Body of pancreas (tissue), 4 donors: ENCODE data around the gene OXLD1. TPM values are rescaled to one million over a fixed set of nuclear protein-coding genes. Genes with fewer than 3 reads are reported as not detected.

Experiments
- ATAC-seq: fragments of 150-250 bp; one replicate; pipeline ENCODE4 v1.9.1; 2016
- DNase-seq, 4 donors: peaks; one replicate each; pipeline ENCODE4 v3.0.0-alpha.2; 2019
- H3K27ac ChIP-seq, 4 donors: fragments of 200-600 bp; sonication (generic); 1 replicate in 3 of 4; 2 replicates in 1 of 4; pipeline versions ENCODE4 v1.5.1 to v1.6.1; 2016 to 2019; ENCODE audit warnings: mild to moderate bottlenecking in 1 of 4, mixed read lengths in 1 of 4, moderate library complexity in 1 of 4
- H3K27me3 ChIP-seq, 2 donors: fragments of 200-600 bp; sonication (generic); one replicate each; pipeline ENCODE4 v1.6.0; 2016; ENCODE audit warnings: mild to moderate bottlenecking in 1 of 2
- H3K36me3 ChIP-seq, 2 donors: fragments of 200-600 bp; sonication (generic); replicated peaks in 1 of 2; 2 replicates each; pipeline ENCODE4 v1.5.1; 2016; ENCODE audit warnings: low read depth in 2 of 2; ENCODE audit not compliant: insufficient read depth in 1 of 2
- H3K4me1 ChIP-seq: fragments of 200-600 bp; sonication (generic); one replicate; pipeline ENCODE4 v1.6.0; 2016
- H3K4me3 ChIP-seq, 2 donors: fragments of 200-600 bp; sonication (generic); 1 replicate in 1 of 2; 2 replicates in 1 of 2; pipeline ENCODE4 v1.5.1; 2016 to 2019
- H3K9me3 ChIP-seq, 3 donors: fragments of 200-600 bp; sonication (generic); 1 replicate in 2 of 3; 2 replicates in 1 of 3; pipeline ENCODE4 v1.5.1; 2016
- POLR2A ChIP-seq, 3 donors: fragments of 450-650 bp; IDR thresholded peaks; one replicate each; pipeline ENCODE4 v1.6.1; 2016; ENCODE audit warnings: antibody characterized with exemption in 3 of 3, mild to moderate bottlenecking in 2 of 3
- WGBS, 2 donors: methylation state at CpG; one replicate each; pipeline ENCODE4 v1.1.5; 2017; 5-methylcytosine and 5-hydroxymethylcytosine counted together
- intact Hi-C: fragments of 100-400 bp; cut with DNase I; formaldehyde crosslinking; loops from one replicate; pipeline ENCODE4 v1.15.1; 2023
- total RNA-seq, 2 donors: library from RNA; depleted of rRNA; stranded (reverse); fragments of >200 nt; gene quantifications; one replicate each; pipeline ENCODE4 v1.1.0, GENCODE V29; 2016
- TF ChIP-seq, protein P1 (sequence below), 7 experiments: fragments of 450-650 bp in 4 of 7; fragments of 200-600 bp in 3 of 7; sonication (generic) in 3 of 7; IDR thresholded peaks; one replicate each; pipeline ENCODE4 v1.5.1; 2016 to 2019; ENCODE audit warnings: antibody characterized with exemption in 7 of 7

Gene OXLD1
- total RNA-seq, 2 donors from 2014 or later: 18.1 to 23.3 TPM

DNA sequence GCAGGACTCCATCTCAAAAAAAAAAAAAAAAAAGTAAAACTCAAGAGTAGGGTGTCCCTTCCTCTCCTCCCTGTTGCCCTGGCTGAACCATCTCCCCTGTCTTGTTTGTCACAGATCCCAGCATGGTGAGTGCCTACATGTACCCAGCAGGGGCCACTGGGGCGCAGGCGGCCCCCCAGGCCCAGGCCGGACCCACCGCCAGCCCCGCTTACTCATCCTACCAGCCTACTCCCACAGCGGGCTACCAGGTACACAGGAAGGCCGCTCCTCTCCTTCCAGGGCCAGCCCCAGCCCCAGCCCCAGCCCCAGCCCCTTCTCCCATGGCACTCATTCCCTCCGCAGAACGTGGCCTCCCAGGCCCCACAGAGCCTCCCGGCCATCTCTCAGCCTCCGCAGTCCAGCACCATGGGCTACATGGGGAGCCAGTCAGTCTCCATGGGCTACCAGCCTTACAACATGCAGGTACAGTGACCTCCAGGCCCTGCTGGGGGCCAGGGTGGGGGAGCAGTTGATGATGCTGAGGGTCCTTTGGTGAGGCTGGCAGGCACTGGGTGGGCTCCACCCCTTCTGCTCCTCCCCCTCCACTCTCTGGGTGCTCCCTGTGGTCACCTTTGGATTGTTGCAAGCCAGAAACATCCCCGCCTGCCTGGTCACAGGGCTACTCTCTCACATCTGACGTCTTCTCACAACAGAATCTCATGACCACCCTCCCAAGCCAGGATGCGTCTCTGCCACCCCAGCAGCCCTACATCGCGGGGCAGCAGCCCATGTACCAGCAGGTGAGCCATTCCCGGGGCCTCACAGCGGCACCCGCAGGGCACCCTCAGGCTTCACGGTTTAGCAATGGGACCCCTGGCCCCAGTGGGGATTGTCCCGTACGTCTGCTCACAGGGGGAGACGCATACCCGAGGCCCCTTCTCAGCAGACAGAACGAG lies 34.2 kb upstream of the OXLD1 start:
- Histone ChIP-seq H3K27me3 (no peaks in the 10 kb centered on the region), H3K4me1 (peaks cover 31% of the 10 kb centered on the region), H3K36me3 (peaks cover 9 to 20% of the 10 kb centered on the region in 2 donors), H3K4me3 (no peak overlapping the region), H3K27ac (no peak overlapping the region), H3K9me3 (no peaks in the 10 kb centered on the region)
- DNase-seq: no peak
- WGBS, 2 donors: 83 to 86% methylated on average over 13 to 22 of the region's 25 CpGs
- TF ChIP-seq POLR2A (IDR thresholded peaks at IDR 0.05): no peak
- TF ChIP-seq, protein P1, sequence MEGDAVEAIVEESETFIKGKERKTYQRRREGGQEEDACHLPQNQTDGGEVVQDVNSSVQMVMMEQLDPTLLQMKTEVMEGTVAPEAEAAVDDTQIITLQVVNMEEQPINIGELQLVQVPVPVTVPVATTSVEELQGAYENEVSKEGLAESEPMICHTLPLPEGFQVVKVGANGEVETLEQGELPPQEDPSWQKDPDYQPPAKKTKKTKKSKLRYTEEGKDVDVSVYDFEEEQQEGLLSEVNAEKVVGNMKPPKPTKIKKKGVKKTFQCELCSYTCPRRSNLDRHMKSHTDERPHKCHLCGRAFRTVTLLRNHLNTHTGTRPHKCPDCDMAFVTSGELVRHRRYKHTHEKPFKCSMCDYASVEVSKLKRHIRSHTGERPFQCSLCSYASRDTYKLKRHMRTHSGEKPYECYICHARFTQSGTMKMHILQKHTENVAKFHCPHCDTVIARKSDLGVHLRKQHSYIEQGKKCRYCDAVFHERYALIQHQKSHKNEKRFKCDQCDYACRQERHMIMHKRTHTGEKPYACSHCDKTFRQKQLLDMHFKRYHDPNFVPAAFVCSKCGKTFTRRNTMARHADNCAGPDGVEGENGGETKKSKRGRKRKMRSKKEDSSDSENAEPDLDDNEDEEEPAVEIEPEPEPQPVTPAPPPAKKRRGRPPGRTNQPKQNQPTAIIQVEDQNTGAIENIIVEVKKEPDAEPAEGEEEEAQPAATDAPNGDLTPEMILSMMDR (IDR thresholded peaks at IDR 0.05): no peak
- intact Hi-C loops: no loop called here
- ATAC-seq: no peak

DNA sequence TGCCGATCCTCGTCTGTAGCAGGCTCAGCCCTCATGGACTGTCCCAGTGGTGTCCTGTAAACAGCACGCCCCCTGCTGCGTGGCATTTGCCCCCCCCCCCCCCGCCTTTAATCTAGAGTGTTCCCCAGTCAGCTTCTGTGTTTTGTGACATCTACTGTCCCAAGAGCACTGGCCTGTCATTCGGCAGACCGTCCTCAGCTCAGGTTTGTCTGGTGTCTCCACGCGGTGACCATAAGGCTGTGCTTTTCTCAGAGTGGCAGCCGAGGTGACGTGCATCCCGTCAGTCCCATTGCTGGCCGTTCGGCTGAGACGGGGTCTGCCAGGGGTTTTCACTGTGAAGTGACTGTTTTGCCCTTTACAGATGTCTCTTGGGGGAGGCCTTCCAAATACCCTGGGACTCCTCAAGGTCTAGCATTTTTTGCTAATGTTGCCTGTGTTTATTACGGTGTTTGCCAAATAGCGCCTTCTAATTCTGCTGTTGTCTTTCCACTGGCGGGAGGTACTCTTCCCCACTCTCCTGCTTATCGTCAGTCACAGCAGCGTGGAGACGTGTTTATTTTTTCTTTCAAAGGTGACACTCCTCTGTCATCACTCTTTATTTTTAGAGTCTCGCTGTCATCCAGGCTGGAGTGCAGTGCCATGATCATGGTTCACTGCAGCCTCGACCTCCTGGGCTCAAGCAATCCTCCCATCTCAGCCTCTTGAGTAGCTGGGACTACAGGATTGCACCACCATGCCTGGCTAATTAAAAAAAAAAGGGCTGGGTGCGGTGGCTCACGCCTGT lies 31.0 kb upstream of the OXLD1 start:
- intact Hi-C loops: loop anchor here (10.0 kb wide), 1 partner anchor 423 kb away; no protein-coding TSS in a partner anchor
- no peak for TF ChIP-seq POLR2A (IDR thresholded peaks at IDR 0.05)
- TF ChIP-seq, protein P1 (IDR thresholded peaks at IDR 0.05): no peak
- no peak for ATAC-seq
- H3K36me3 ChIP-seq: peaks cover 9 to 35% of the 10 kb centered on the region in 2 donors
- WGBS, 2 donors: 83 to 95% methylated on average over 11 to 25 of the region's 25 CpGs
- H3K27me3 ChIP-seq: no peaks in the 10 kb centered on the region
- H3K9me3 ChIP-seq: no peaks in the 10 kb centered on the region
- peaks cover 20% of the 10 kb centered on the region for H3K4me1 ChIP-seq
- DNase-seq: no peak
- no peak overlapping the region for H3K27ac ChIP-seq
- H3K4me3 ChIP-seq: no peak overlapping the region

DNA sequence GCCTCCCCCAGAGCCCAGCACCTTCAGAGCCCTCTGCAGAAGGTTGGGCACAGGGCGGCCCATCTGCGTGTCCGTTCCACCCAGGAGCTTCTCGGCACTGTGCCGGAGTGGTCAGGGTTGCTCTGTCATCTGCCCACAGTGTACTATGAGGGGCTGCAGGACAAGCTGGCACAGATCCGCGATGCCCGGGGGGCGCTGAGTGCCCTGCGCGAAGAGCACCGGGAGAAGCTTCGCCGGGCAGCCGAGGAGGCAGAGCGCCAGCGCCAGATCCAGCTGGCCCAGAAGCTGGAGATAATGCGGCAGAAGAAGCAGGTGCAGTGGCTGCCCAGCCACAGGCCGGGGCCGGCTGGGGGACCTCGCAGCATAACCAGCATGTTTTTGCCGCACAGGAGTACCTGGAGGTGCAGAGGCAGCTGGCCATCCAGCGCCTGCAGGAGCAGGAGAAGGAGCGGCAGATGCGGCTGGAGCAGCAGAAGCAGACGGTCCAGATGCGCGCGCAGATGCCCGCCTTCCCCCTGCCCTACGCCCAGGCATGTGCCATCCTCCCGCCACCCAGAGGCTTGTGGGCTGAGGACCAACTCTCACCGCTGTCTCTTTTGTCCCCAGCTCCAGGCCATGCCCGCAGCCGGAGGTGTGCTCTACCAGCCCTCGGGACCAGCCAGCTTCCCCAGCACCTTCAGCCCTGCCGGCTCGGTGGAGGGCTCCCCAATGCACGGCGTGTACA lies 30.0 kb upstream of the OXLD1 start:
- Histone ChIP-seq H3K4me3 (no peak overlapping the region), H3K4me1 (peaks cover 9% of the 10 kb centered on the region), H3K27me3 (no peaks in the 10 kb centered on the region), H3K36me3 (peaks cover 9 to 43% of the 10 kb centered on the region in 2 donors), H3K27ac (no peak overlapping the region), H3K9me3 (no peaks in the 10 kb centered on the region)
- 91 to 95% methylated on average over 22 to 25 of the region's 40 CpGs for WGBS, 2 donors
- TF ChIP-seq, protein P1 (IDR thresholded peaks at IDR 0.05): no peak
- TF ChIP-seq POLR2A (IDR thresholded peaks at IDR 0.05): no peak
- DNase-seq: no peak
- ATAC-seq: no peak
- intact Hi-C loops: loop anchor here (10.0 kb wide), 1 partner anchor 422 kb away; no protein-coding TSS in a partner anchor

DNA sequence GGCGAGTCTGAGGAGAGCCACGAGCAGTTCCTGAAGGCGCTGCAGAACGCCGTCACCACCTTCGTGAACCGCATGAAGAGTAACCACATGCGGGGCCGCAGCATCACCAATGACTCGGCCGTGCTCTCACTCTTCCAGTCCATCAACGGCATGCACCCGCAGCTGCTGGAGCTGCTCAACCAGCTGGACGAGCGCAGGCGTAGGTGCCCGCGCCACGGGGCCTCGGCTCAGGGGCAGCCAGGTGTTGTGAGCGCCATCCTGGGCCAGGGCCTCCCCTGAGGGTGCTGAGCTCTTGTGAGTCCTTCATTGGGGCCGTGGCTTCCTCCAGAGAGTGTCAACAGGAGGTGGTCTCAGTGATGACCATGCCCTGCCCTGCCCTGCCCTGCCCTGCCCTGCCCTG lies 29.4 kb upstream of the OXLD1 start:
- no peak for TF ChIP-seq POLR2A (IDR thresholded peaks at IDR 0.05)
- TF ChIP-seq, protein P1 (IDR thresholded peaks at IDR 0.05): no peak
- intact Hi-C loops: loop anchor here (10.0 kb wide), 1 partner anchor 421 kb away; no protein-coding TSS in a partner anchor
- no peak overlapping the region for H3K27ac ChIP-seq
- no peak overlapping the region for H3K4me3 ChIP-seq
- 85 to 90% methylated on average over 11 to 22 of the region's 22 CpGs for WGBS, 2 donors
- H3K27me3 ChIP-seq: no peaks in the 10 kb centered on the region
- H3K9me3 ChIP-seq: no peaks in the 10 kb centered on the region
- ATAC-seq: no peak
- H3K36me3 ChIP-seq: peaks cover 9 to 48% of the 10 kb centered on the region in 2 donors
- H3K4me1 ChIP-seq: peaks cover 4% of the 10 kb centered on the region
- DNase-seq: no peak
